Keratinocyte (primary cell): ENCODE measurements around the gene ADIPOR1. TPM values are rescaled to one million over a fixed set of nuclear protein-coding genes. Genes with fewer than 3 reads are reported as not detected.
"Not testable (repeated sequence)": the region's sequence is repeated elsewhere in the genome, so short reads cannot be mapped to it uniquely, and the experiment has no call there.

Source experiments
- DNase-seq: peaks from one replicate; pipeline ENCODE4 v3.0.0-alpha.2; 2011; ENCODE audit warnings: low read depth, missing footprints, low spot score
- FAIRE-seq: peaks from 2 replicates; lab custom pipeline; 2011; peaks lifted over from hg19 to GRCh38; lab: Jason Lieb, UNC
- H2AFZ ChIP-seq: 2 replicates; pipeline ENCODE4 v1.6.0; 2012; ENCODE audit warnings: low read length, control low read depth, inconsistent platforms; ENCODE audit not compliant: control insufficient read depth
- H3K27ac ChIP-seq: 2 replicates; pipeline ENCODE4 v1.5.1; 2011; ENCODE audit warnings: low read length; ENCODE audit not compliant: control insufficient read depth, insufficient read depth
- H3K27me3 ChIP-seq: 3 replicates; pipeline ENCODE4 v1.6.0; 2011; ENCODE audit warnings: low read length; ENCODE audit not compliant: control insufficient read depth, insufficient read depth; ENCODE audit errors: extremely low read depth
- H3K36me3 ChIP-seq, 2 experiments: 2 replicates in 1 of 2; 3 replicates in 1 of 2; pipeline ENCODE4 v1.5.1; 2011; ENCODE audit warnings: low read length in 2 of 2, mild to moderate bottlenecking in 1 of 2; ENCODE audit not compliant: control insufficient read depth in 2 of 2, insufficient read depth in 2 of 2; ENCODE audit errors: extremely low read depth in 1 of 2
- H3K4me1 ChIP-seq: 3 replicates; pipeline ENCODE4 v1.5.1; 2011; ENCODE audit warnings: low read length; ENCODE audit not compliant: control insufficient read depth, insufficient read depth; ENCODE audit errors: extremely low read depth
- H3K4me2 ChIP-seq: 3 replicates; pipeline ENCODE4 v1.6.0; 2011; ENCODE audit warnings: low read depth, low read length; ENCODE audit not compliant: control insufficient read depth, insufficient read depth; ENCODE audit errors: extremely low read depth
- H3K4me3 ChIP-seq, 3 experiments: fragments of 200-600 bp in 1 of 3; sonication (generic) in 1 of 3; 2 replicates in 2 of 3; 3 replicates in 1 of 3; pipeline ENCODE4 v1.5.1; 2011 to 2016; ENCODE audit warnings: low read length in 3 of 3, mild to moderate bottlenecking in 3 of 3, control low read depth in 2 of 3, inconsistent platforms in 1 of 3, low read depth in 1 of 3, mixed read lengths in 1 of 3, mixed run types in 1 of 3, moderate library complexity in 1 of 3; ENCODE audit not compliant: control insufficient read depth in 2 of 3, insufficient read depth in 2 of 3; ENCODE audit errors: extremely low read depth in 1 of 3
- H3K79me2 ChIP-seq: 2 replicates; pipeline ENCODE4 v1.6.0; 2012; ENCODE audit warnings: low read length; ENCODE audit not compliant: control insufficient read depth, insufficient read depth
- H3K9ac ChIP-seq: 3 replicates; pipeline ENCODE4 v1.6.0; 2011; ENCODE audit warnings: low read length; ENCODE audit not compliant: control insufficient read depth, insufficient read depth; ENCODE audit errors: extremely low read depth
- H3K9me1 ChIP-seq: 3 replicates; pipeline ENCODE4 v1.6.0; 2011; ENCODE audit warnings: low read length; ENCODE audit not compliant: control insufficient read depth, insufficient read depth; ENCODE audit errors: extremely low read depth
- H3K9me3 ChIP-seq: 2 replicates; pipeline ENCODE4 v1.5.1; 2012; ENCODE audit warnings: low read depth, low read length; ENCODE audit not compliant: control insufficient read depth
- H4K20me1 ChIP-seq: 3 replicates; pipeline ENCODE4 v1.6.0; 2011; ENCODE audit warnings: low read length; ENCODE audit not compliant: control insufficient read depth, insufficient read depth; ENCODE audit errors: extremely low read depth
- CTCF ChIP-seq, 3 experiments: IDR thresholded peaks in 1 of 3; conservative IDR thresholded peaks in 1 of 3; optimal IDR thresholded peaks in 1 of 3; 2 replicates in 2 of 3; 3 replicates in 1 of 3; pipeline versions ENCODE3 to v1.5.1; 2011; ENCODE audit warnings: low read length in 3 of 3, mild to moderate bottlenecking in 3 of 3, moderate library complexity in 2 of 3, control low read depth in 1 of 3, inconsistent platforms in 1 of 3; ENCODE audit not compliant: insufficient read depth in 2 of 3; ENCODE audit errors: extremely low read depth in 1 of 3
- EZH2 ChIP-seq: IDR thresholded peaks from one replicate; pipeline ENCODE4 v1.6.1; 2012; ENCODE audit warnings: inconsistent platforms, mild to moderate bottlenecking, low read length, moderate library complexity
- dilution Hi-C: fragments of 300-500 bp; cut with MboI; formaldehyde crosslinking; loops from one replicate; pipeline ENCODE4 v1.7.0; 2020; ENCODE audit warnings: low sequenced_read_pairs; ENCODE audit not compliant: extremely low pct_ligation_motif_present
- polyA plus RNA-seq, 5 experiments: library from polyadenylated mRNA; depleted of rRNA in 3 of 5; stranded (reverse) in 3 of 5; stranded (forward) in 1 of 5; unstranded in 1 of 5; fragments of >200 nt; gene quantifications; 1 replicate in 1 of 5; 2 replicates in 3 of 5; 3 replicates in 1 of 5; pipeline versions ENCODE4 v1.2.1 to v1.2.3, GENCODE V29; 2011 to 2012; ENCODE audit warnings: missing spikeins in 2 of 5, low read depth in 1 of 5, low replicate concordance in 1 of 5

ADIPOR1 gene
- polyA plus RNA-seq, 1 donor (not counting 4 experiments of a cell fraction or from before 2014, with no cell fraction given) = 260 TPM

GRCh38 chr1:202940561-202940960, 17.6 kb downstream of the ADIPOR1 start:
- H3K27me3 ChIP-seq = no peaks in the 10 kb centered on the region
- no peak for DNase-seq
- no peak overlapping the region for H3K27ac ChIP-seq
- H4K20me1 ChIP-seq = no peaks in the 10 kb centered on the region
- H3K4me1 ChIP-seq = peaks cover 22% of the 10 kb centered on the region
- H3K4me2 ChIP-seq = no peak overlapping the region
- no peak overlapping the region for H2AFZ ChIP-seq
- H3K9me3 ChIP-seq = no peaks in the 10 kb centered on the region
- TF ChIP-seq CTCF (optimal IDR thresholded peaks at IDR 0.05 in 1 of 3, IDR thresholded peaks at IDR 0.05 in 1 of 3, conservative IDR thresholded peaks at IDR 0.05 in 1 of 3; ENCODE audit: extremely low read depth in 1 of 3, insufficient read depth in 2 of 3, low read length in 3 of 3) (no peak), EZH2 (no peak)
- no peak overlapping the region for H3K9ac ChIP-seq
- H3K79me2 ChIP-seq = no peaks in the 10 kb centered on the region
- dilution Hi-C loops = no loop called here
- H3K4me3 ChIP-seq = no peak overlapping the region
- no peaks in the 10 kb centered on the region for H3K9me1 ChIP-seq
- peaks cover 20 to 37% of the 10 kb centered on the region in 2 experiments for H3K36me3 ChIP-seq
- FAIRE-seq = no peak

- H3K36me3 ChIP-seq = peaks cover 9 to 23% of the 10 kb centered on the region in 2 experiments
- H3K4me3 ChIP-seq = no peak overlapping the region
- no peaks in the 10 kb centered on the region for H3K79me2 ChIP-seq
- no peaks in the 10 kb centered on the region for H3K9me1 ChIP-seq
- H3K9me3 ChIP-seq = no peaks in the 10 kb centered on the region
- H3K4me2 ChIP-seq = peak overlapping the region; percentile 54
- H3K9ac ChIP-seq = no peak overlapping the region
- no peaks in the 10 kb centered on the region for H3K27me3 ChIP-seq
- dilution Hi-C loops = no loop called here
- H3K27ac ChIP-seq = peak overlapping the region; percentile 47
- TF ChIP-seq EZH2 (no peak), CTCF (optimal IDR thresholded peaks at IDR 0.05 in 1 of 3, IDR thresholded peaks at IDR 0.05 in 1 of 3, conservative IDR thresholded peaks at IDR 0.05 in 1 of 3; ENCODE audit: extremely low read depth in 1 of 3, insufficient read depth in 2 of 3, low read length in 3 of 3) (no peak)
- H4K20me1 ChIP-seq = no peaks in the 10 kb centered on the region
- DNase-seq (no peak), FAIRE-seq (peak; percentile 96)
- H2AFZ ChIP-seq = no peak overlapping the region
- H3K4me1 ChIP-seq = peaks cover 22% of the 10 kb centered on the region
These were observed 19.7 kb downstream of the ADIPOR1 start for GRCh38 chr1:202938287-202938925.

GRCh38 chr1:202936409-202936808, 21.7 kb downstream of the ADIPOR1 start:
- H3K9me1 ChIP-seq, H3K27me3 ChIP-seq, H4K20me1 ChIP-seq, H3K4me3 ChIP-seq, DNase-seq, FAIRE-seq, H3K27ac ChIP-seq, H3K4me2 ChIP-seq, H2AFZ ChIP-seq, H3K79me2 ChIP-seq, dilution Hi-C loops, H3K9me3 ChIP-seq, H3K36me3 ChIP-seq, H3K9ac ChIP-seq: not testable (repeated sequence)
- peaks cover 22% of the 10 kb centered on the region for H3K4me1 ChIP-seq
